Measurements from ENCODE around the gene PAK5.

- TF ChIP-seq CTCF (IDR thresholded peaks at IDR 0.05) (no peak), POLR2AphosphoS5 (IDR thresholded peaks at IDR 0.05) (no peak), POLR2A (IDR thresholded peaks at IDR 0.05) (no peak)
Observed at GRCh38 chr20:9867196-9867980, 28.5 kb upstream of the PAK5 start.
